Stimulated activated CD8-positive, alpha-beta memory T cell treated with anti-CD3 and anti-CD28 coated beads, Interleukin-15, amount 100 ng/mL, for 1 hour (primary cell): ENCODE results near the gene FSD1.
"Not testable (repeated sequence)": the region's sequence is repeated elsewhere in the genome, so short reads cannot be mapped to it uniquely, and the experiment has no call there.

Experiments used
- DNase-seq: peaks from one replicate; pipeline ENCODE4 v3.0.0-alpha.2; 2020; ENCODE audit warnings: low read depth

Gene FSD1

GRCh38 chr19:4345342-4346019 lies 41.1 kb downstream of the FSD1 start:
- DNase-seq: no peak

DNA sequence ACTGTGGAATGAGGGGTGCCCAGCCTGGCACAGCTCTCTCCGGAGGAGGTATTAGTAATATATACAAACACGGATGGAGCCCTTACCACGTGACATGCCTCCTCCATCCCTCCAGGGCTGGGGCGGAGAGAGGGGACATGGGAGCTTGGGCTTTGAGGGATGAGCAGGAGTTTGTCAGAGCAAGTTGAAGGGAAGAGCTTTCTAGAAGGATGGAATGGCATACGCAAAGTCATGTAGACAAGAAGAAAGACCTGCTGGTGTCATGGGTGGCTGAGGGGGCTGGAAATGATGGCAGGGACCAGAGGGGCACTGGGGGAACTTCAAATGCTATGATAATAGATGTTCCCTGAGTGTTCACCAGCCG lies 41.6 kb downstream of the FSD1 start:
- no peak for DNase-seq

- no peak for DNase-seq
Measured at GRCh38 chr19:4347521-4347920, 43.1 kb downstream of the FSD1 start.

GRCh38 chr19:4349225-4349624 lies 44.8 kb downstream of the FSD1 start:
- not testable (repeated sequence) for DNase-seq

DNA sequence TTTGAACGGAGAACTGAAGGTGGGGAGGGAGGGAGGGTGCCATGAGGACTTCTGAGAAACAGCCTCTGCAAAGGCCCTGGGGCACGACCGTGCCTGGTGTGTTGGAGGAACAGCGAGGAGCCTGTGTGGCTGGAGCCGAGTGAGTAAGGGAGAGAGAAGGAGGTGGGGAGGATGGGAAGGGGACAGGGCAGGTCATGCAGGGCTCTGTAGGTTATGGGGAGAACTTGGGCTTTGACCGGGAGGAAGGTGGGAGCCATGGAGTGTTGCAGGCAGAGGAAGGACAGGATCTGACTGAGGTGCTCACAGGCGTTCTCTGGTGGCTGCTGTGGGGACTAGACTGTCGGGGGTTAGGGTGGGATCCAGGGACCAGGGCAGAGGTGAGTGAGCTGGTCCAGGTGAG lies 45.7 kb downstream of the FSD1 start:
- no peak for DNase-seq

GRCh38 chr19:4350726-4351125 lies 46.3 kb downstream of the FSD1 start:
- DNase-seq: no peak

GRCh38 chr19:4352701-4353121 lies 48.3 kb downstream of the FSD1 start:
- no peak for DNase-seq

DNA sequence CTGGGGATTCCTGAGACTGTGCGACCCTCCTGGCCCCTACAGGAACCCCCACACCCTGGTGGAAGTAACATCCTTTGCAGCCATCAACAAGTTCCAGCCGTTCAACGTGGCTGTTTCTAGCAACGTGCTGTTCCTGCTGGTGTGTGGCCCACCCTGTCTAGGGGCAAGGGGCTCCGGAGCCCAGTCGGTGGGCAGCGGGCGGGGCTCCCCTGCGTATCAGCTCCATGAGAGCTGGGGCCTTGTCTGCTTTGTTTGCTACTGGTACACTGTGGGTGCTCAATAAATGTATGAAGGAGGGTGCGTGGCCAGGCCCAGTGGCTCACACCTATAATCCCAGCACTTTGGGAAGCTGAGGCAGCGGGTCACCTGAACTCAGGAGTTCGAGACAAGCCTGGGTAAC lies 49.9 kb downstream of the FSD1 start:
- DNase-seq: no peak

DNA sequence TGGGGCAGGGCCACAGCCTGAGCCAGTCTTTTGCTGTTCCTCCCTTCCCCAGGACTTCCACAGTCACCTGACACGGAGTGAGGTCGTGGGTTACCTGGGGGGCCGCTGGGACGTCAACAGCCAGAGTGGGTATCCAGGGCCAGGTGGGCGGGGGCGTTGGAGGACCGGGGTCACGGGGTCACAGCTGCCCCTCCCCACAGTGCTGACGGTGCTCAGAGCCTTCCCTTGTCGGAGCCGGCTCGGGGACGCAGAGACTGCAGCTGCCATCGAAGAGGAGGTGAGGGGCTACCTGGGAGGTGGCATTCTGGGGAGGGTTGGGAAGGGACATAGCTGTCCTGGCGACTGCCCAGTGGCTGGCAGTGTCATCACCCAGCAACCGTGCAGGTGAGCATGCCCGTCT lies 50.5 kb downstream of the FSD1 start:
- no peak for DNase-seq

- no peak for DNase-seq
Measured at GRCh38 chr19:4357095-4357797, 52.8 kb downstream of the FSD1 start.

DNA sequence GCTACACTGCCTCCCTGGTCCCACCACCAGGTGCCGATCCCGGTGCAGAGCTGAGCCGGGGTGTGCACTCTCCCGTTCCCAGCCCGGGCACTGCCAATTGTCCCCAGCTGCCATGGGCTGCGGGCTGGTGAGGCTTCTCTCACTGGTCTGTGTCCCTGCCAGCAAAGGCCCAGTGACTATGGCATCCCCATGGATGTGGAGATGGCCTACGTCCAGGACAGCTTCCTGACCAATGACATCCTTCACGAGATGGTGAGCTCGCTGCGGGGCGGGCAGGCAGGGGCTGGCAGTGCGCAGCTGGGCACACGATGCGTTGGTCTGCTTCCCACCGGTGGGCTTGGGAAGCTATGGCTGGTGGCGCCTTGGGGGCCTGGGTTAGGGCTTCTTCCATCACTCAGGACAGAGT lies 53.5 kb downstream of the FSD1 start:
- DNase-seq: no peak

DNA sequence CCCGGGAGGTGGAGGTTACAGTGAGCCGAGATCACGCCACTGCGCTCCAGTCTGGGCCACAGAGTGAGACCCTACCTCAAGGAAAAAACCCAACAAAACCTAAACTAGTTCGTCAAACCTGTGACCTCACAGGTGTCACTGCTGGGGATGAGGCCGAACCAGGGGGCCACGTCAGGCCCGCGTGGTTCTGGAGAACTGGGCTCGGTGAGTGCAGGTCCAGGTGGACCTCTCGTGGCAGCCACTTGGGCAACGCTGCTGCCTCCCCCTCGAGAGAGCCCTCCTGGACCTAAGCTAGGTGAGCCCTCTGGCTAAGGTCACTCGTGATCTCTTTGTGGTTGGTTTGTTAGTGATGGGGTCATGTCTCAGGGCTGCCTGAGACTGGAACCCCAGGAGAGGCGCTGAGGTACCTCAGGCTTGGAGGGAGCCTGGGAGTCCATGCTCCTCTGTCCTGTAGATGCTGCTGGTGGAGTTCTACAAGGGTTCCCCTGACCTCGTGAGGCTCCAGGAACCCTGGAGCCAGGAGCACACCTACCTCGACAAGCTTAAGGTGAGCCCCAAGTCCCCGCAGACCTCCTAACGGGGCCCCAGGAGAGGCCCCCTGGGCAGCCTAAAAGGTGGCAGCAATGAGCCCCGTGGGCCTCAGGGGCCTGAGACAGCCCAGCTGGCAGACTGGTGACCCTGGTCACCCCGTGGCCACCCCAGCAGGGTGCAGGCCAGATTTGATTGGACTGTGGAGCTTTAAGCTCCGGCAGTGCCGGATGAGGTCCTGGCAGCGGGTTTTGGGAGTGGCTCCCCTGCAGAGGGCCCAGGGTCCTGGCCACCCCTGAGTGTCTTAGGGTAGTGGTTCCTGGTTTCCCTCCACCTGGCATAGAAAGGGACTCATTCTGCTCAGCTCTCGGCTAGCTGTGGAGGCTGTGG lies 54.6 kb downstream of the FSD1 start:
- no peak for DNase-seq

GRCh38 chr19:4359627-4360000 lies 55.2 kb downstream of the FSD1 start:
- DNase-seq: no peak

GRCh38 chr19:4360081-4360569 lies 55.7 kb downstream of the FSD1 start:
- no peak for DNase-seq

DNA sequence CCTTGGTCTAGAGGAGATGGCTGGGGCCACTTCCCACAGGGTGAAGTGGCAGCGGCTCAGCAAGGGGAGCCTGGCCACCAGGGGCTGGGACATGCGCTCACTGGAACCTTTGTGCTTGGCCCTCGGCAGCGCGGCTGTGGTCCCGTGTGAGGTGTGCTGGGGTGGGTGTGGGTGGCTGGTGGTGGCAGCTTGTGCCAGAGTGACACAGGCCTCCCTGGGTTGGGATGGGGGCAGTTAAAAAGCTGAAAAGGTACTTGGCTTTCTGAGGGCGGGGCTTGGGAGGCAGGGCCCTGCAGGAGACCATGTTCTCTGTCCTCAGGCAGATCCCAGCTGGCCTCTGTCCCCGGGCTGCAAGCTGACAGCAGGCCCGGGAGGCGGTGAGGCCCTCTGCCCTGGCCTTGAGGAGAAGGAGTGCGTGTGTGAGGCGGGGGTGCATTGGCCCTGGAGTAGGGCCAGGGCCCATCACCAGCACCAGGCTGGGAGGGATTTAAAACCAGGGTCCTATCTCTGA lies 56.3 kb downstream of the FSD1 start:
- DNase-seq: no peak

- DNase-seq: no peak
Measured at GRCh38 chr19:4361152-4362046, 57.0 kb downstream of the FSD1 start.

- no peak for DNase-seq
Measured at GRCh38 chr19:4362101-4362828, 57.9 kb downstream of the FSD1 start.

DNA sequence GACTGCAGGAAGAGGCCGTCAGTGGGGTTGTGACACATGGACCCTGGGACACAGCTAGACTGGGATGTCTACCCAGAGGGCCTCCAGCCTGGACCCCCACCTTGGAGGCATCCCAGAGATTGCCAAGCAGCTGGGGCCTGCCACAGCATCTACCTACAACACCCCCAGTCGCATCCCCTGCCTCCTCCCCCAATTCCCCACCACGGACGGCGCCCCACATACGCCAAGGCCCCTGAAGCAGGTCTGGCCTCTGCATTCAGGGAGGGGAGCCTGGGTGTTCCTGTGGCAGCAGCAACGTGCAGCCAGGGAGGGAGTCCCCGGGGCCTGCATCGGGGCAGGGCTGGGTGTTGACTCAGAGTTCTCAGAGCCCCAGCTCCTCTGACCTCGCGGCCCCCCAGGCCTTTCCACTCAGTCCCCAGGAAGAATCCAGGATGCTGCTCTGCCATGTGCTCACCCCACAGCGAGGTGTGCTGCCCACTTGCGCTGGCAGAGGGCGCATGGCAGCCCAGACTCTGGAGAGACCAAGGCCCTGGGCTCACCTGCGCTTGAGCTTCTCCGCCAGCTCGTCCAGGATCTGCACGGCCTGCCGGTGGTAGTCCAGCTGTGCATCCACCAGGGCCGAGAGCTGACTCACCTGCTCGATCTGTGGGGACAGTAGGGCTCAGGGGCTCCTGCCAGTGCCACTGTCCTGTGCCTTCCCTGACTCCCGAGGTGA lies 58.6 kb downstream of the FSD1 start:
- no peak for DNase-seq

GRCh38 chr19:4363571-4364304 lies 59.3 kb downstream of the FSD1 start:
- DNase-seq: no peak
